CD4-positive, alpha-beta T cell (primary cell): ENCODE measurements around the gene CEP112. TPM values are rescaled to one million over a fixed set of nuclear protein-coding genes. Genes with fewer than 3 reads are reported as not detected.

Source experiments
- ATAC-seq: fragments of 200-7000 bp; cut with Tn5 transposase; one replicate; pipeline ENCODE4 v1.10.0; 2022; ENCODE audit warnings: mild to moderate bottlenecking; ENCODE audit not compliant: poor library complexity
- CTCF ChIA-PET: fragments of 350-600 bp; sonication (Branson Sonifier 250); formaldehyde crosslinking; loops from one replicate; lab custom pipeline; 2021; ENCODE audit warnings: antibody characterized with exemption, inconsistent platforms; lab: Charles Lee
- POLR2A ChIA-PET: fragments of 350-600 bp; sonication (Branson Sonifier 250); formaldehyde crosslinking; loops from one replicate; lab custom pipeline; 2021; ENCODE audit warnings: antibody characterized with exemption, inconsistent platforms; lab: Charles Lee
- DNase-seq, 14 experiments: peaks; one replicate each; pipeline ENCODE4 v3.0.0-alpha.2; 2013 to 2020; ENCODE audit warnings: mixed read lengths in 2 of 14
- H3K27ac ChIP-seq, 2 donors: one replicate each; pipeline versions ENCODE4 v1.5.1 to v1.7.0; 2013; ENCODE audit warnings: low read length in 2 of 2, low read depth in 1 of 2, mild to moderate bottlenecking in 1 of 2
- H3K27me3 ChIP-seq, 2 experiments: 1 replicate in 1 of 2; 2 replicates in 1 of 2; pipeline versions ENCODE4 v1.6.1 to v1.7.0; 2013; ENCODE audit warnings: low read length in 2 of 2, control low read depth in 1 of 2, mild to moderate bottlenecking in 1 of 2, moderate library complexity in 1 of 2; ENCODE audit not compliant: insufficient read depth in 2 of 2, control insufficient read depth in 1 of 2
- H3K36me3 ChIP-seq: one replicate; pipeline ENCODE4 v1.6.1; 2013; ENCODE audit warnings: low read length, control low read depth; ENCODE audit not compliant: insufficient read depth
- H3K4me1 ChIP-seq: one replicate; pipeline ENCODE4 v1.6.1; 2013; ENCODE audit warnings: low read length, control low read depth; ENCODE audit not compliant: insufficient read depth
- H3K4me3 ChIP-seq: one replicate; pipeline ENCODE4 v1.5.1; 2013; ENCODE audit warnings: mild to moderate bottlenecking, low read length, moderate library complexity
- H3K9me3 ChIP-seq, 2 experiments: 1 replicate in 1 of 2; 2 replicates in 1 of 2; pipeline versions ENCODE4 v1.6.1 to v1.7.0; 2013; ENCODE audit warnings: low read length in 2 of 2, mild to moderate bottlenecking in 2 of 2, control low read depth in 1 of 2, moderate library complexity in 1 of 2; ENCODE audit not compliant: control insufficient read depth in 1 of 2, insufficient read depth in 1 of 2
- H3K27ac Mint-ChIP-seq: one replicate; pipeline ENCODE4 v1.8.0; 2020; ENCODE audit warnings: mixed read lengths
- H3K27me3 Mint-ChIP-seq: one replicate; pipeline ENCODE4 v1.8.0; 2021; ENCODE audit warnings: mixed read lengths
- H3K36me3 Mint-ChIP-seq: one replicate; pipeline ENCODE4 v1.8.0; 2021; ENCODE audit warnings: low read depth, mixed read lengths
- H3K4me1 Mint-ChIP-seq: one replicate; pipeline ENCODE4 v1.8.0; 2021; ENCODE audit warnings: low read depth, mixed read lengths
- H3K4me3 Mint-ChIP-seq: one replicate; pipeline ENCODE4 v1.8.0; 2020; ENCODE audit warnings: mild to moderate bottlenecking, mixed read lengths
- H3K9me3 Mint-ChIP-seq: one replicate; pipeline ENCODE4 v1.8.0; 2020; ENCODE audit warnings: mixed read lengths
- intact Hi-C, 2 experiments: fragments of 100-400 bp; cut with DNase I in 1 of 2; cut with micrococcal nuclease in 1 of 2; formaldehyde crosslinking; loops; one replicate each; pipeline versions ENCODE4 v1.15.1 to v1.9.0; 2023 to 2025; cut with DNase I, micrococcal nuclease
- total RNA-seq, 174 experiments: library from RNA in 2 of 174; stranded (reverse) in 2 of 174; gene quantifications; one replicate each; pipeline ENCODE4 v1.2.3 and lab custom pipeline; 2021 to 2026
- TF ChIP-seq, protein P1 (sequence below): fragments of 200-600 bp; IDR thresholded peaks from one replicate; pipeline ENCODE4 v1.8.0; 2022; ENCODE audit warnings: antibody characterized with exemption, mild to moderate bottlenecking

CEP112 gene
- total RNA-seq, 2 experiments from 2014 or later: 1.6 to 2.2 TPM

DNA sequence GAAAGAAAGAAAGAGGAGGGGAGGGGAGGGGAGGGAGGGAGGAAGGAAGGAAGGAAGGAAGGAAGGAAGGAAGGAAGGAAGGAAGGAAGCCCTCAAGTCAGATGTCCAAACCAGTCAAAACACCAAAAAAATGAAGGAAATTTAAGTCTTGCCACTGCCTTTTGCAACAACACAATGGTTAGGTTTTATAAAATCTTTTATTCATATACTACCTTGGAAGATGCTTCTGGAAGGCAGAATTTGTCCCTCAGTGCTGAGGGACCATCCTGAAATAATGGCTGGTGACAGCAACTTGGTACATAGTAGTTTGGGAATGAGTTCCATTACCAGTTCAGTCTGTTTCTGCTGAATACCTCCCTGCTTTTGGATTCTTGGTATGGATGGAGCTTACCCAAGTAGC, 29.4 kb upstream of the CEP112 start:
- H3K27me3 Mint-ChIP-seq: no peaks in the 10 kb centered on the region
- TF ChIP-seq, protein P1, sequence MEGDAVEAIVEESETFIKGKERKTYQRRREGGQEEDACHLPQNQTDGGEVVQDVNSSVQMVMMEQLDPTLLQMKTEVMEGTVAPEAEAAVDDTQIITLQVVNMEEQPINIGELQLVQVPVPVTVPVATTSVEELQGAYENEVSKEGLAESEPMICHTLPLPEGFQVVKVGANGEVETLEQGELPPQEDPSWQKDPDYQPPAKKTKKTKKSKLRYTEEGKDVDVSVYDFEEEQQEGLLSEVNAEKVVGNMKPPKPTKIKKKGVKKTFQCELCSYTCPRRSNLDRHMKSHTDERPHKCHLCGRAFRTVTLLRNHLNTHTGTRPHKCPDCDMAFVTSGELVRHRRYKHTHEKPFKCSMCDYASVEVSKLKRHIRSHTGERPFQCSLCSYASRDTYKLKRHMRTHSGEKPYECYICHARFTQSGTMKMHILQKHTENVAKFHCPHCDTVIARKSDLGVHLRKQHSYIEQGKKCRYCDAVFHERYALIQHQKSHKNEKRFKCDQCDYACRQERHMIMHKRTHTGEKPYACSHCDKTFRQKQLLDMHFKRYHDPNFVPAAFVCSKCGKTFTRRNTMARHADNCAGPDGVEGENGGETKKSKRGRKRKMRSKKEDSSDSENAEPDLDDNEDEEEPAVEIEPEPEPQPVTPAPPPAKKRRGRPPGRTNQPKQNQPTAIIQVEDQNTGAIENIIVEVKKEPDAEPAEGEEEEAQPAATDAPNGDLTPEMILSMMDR: no peak
- no peak for DNase-seq
- H3K4me1 Mint-ChIP-seq: no peaks in the 10 kb centered on the region
- Histone ChIP-seq H3K4me3 (no peak overlapping the region), H3K9me3 (peaks cover 0 to 9% of the 10 kb centered on the region in 2 experiments), H3K36me3 (no peaks in the 10 kb centered on the region), H3K27me3 (no peaks in the 10 kb centered on the region), H3K27ac (no peak overlapping the region), H3K4me1 (no peaks in the 10 kb centered on the region)
- H3K36me3 Mint-ChIP-seq: no peaks in the 10 kb centered on the region
- no peak overlapping the region for H3K4me3 Mint-ChIP-seq
- no peak overlapping the region for H3K27ac Mint-ChIP-seq
- intact Hi-C loops: no loop called here
- ATAC-seq: no peak
- CTCF ChIA-PET: no interaction called here
- no peaks in the 10 kb centered on the region for H3K9me3 Mint-ChIP-seq
- POLR2A ChIA-PET: no interaction called here

DNA sequence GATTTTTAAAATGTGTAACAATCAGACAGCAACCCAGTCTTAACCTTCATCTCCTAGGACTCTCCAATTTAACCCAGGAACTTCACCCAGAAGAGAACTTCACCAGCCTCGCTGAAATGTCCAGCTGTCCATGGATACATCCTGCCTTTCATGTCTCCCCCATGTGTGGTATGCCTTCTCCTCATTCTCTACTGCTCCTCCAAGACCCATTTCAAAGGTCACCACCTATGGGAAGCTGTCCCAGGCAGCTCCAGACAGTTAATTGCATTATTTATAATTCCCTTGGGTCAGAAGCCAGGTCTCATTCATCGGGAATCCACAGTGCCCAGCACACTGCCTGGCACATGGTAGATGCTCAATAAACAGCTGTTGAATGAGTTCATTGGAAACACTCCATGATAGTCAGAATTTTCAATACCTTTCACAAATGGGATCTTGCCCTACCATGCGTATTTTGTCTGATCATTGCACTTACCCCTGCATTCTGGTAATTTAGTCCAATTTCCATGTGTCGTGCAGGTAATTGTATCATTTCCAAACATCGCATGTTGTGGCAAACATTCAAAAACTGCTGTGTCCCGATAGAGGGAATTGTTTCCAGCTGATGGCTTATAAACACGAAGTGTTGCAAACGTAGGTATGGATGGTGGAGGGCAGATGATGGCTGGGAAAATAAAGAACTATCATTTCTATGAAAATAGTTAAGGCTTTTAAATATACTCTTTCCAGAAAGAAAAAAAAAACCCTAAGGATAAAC, 28.3 kb upstream of the CEP112 start:
- ATAC-seq (no peak), DNase-seq (no peak)
- Mint-ChIP-seq H3K36me3 (no peaks in the 10 kb centered on the region), H3K9me3 (no peaks in the 10 kb centered on the region), H3K27me3 (no peaks in the 10 kb centered on the region), H3K4me3 (no peak overlapping the region), H3K4me1 (no peaks in the 10 kb centered on the region), H3K27ac (no peak overlapping the region)
- Histone ChIP-seq H3K36me3 (no peaks in the 10 kb centered on the region), H3K27ac (no peak overlapping the region), H3K4me1 (no peaks in the 10 kb centered on the region), H3K4me3 (no peak overlapping the region), H3K9me3 (peaks cover 0 to 9% of the 10 kb centered on the region in 2 experiments), H3K27me3 (no peaks in the 10 kb centered on the region)
- intact Hi-C loops: no loop called here
- TF ChIP-seq, protein P1: no peak
- ChIA-PET CTCF (no interaction called here), POLR2A (interaction anchor here (0.6 kb wide), 1 partner anchor 14 kb away, joined by 3 read pairs; no protein-coding TSS in a partner anchor)

DNA sequence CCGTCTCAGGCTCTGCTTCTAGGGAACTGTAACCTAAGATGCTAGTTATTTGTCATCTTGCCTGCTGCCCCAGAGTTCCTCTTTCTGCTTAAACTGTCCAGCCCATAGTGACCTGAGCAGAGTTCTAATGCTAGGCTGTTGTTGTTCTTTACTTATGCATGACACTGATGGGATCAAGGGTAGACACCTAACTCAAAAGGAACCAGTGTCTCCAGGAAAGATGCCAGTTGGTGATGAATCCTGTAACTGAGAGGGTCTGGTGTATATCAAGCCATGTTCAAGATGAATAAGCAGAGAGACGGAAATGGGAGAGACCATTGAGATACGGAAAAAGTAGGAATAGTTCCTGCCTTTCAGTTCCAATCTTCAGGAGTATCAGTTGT, 23.6 kb upstream of the CEP112 start:
- CTCF ChIA-PET: no interaction called here
- Mint-ChIP-seq H3K4me1 (no peaks in the 10 kb centered on the region), H3K4me3 (no peak overlapping the region), H3K9me3 (no peaks in the 10 kb centered on the region), H3K36me3 (no peaks in the 10 kb centered on the region), H3K27me3 (no peaks in the 10 kb centered on the region), H3K27ac (no peak overlapping the region)
- no peaks in the 10 kb centered on the region for H3K9me3 ChIP-seq
- H3K4me3 ChIP-seq: no peak overlapping the region
- no peaks in the 10 kb centered on the region for H3K36me3 ChIP-seq
- peaks cover 0 to 3% of the 10 kb centered on the region in 2 experiments for H3K27me3 ChIP-seq
- H3K4me1 ChIP-seq: no peaks in the 10 kb centered on the region
- POLR2A ChIA-PET: no interaction called here
- no peak overlapping the region for H3K27ac ChIP-seq
- ATAC-seq (no peak), DNase-seq (no peak)
- TF ChIP-seq, protein P1: no peak
- intact Hi-C loops: no loop called here
